Progenitor cell of endocrine pancreas (in vitro differentiated cells): Measurements from ENCODE around the gene CFAP221. TPM values are rescaled to one million over a fixed set of nuclear protein-coding genes. Genes with fewer than 3 reads are reported as not detected.

ENCODE experiments used
- DNase-seq: peaks from one replicate; pipeline ENCODE4 v3.0.0; 2021; ENCODE audit warnings: low spot score; ENCODE audit not compliant: unreplicated experiment
- H3K27ac Mint-ChIP-seq: 2 replicates; pipeline ENCODE4 v1.8.0; 2021; ENCODE audit warnings: mild to moderate bottlenecking, moderate library complexity, mixed read lengths
- H3K27me3 Mint-ChIP-seq: 2 replicates; pipeline ENCODE4 v1.8.0; 2021; ENCODE audit warnings: mixed read lengths
- H3K36me3 Mint-ChIP-seq: 2 replicates; pipeline ENCODE4 v1.8.0; 2022; ENCODE audit warnings: mixed read lengths; ENCODE audit not compliant: insufficient read depth
- H3K4me1 Mint-ChIP-seq: 2 replicates; pipeline ENCODE4 v1.8.0; 2021; ENCODE audit warnings: low read depth, mixed read lengths
- H3K4me3 Mint-ChIP-seq: 2 replicates; pipeline ENCODE4 v1.8.0; 2021; ENCODE audit warnings: low read depth, mild to moderate bottlenecking, moderate library complexity, mixed read lengths
- H3K9me3 Mint-ChIP-seq: 2 replicates; pipeline ENCODE4 v1.8.0; 2021; ENCODE audit warnings: low read depth, mixed read lengths
- CTCF ChIP-seq: fragments of 200-600 bp; sonication (generic); IDR thresholded peaks from one replicate; pipeline ENCODE4 v1.5.0; 2021; ENCODE audit warnings: antibody characterized with exemption, mild to moderate bottlenecking; ENCODE audit not compliant: unreplicated experiment
- total RNA-seq: library from RNA; stranded (reverse); gene quantifications from 2 replicates; pipeline ENCODE4 v1.2.1, GENCODE V29; 2021

Gene CFAP221
- total RNA-seq, 1 donor from 2014 or later = 33.0 TPM

GRCh38 chr2:119701352-119701751 lies 157.1 kb downstream of the CFAP221 start:
- Mint-ChIP-seq H3K9me3 (no peaks in the 10 kb centered on the region), H3K4me1 (peaks cover 5% of the 10 kb centered on the region), H3K4me3 (no peak overlapping the region), H3K27ac (peak overlapping the region; percentile 70), H3K36me3 (peaks cover 2% of the 10 kb centered on the region), H3K27me3 (peaks cover 24% of the 10 kb centered on the region)
- TF ChIP-seq CTCF = no peak
- no peak for DNase-seq

GRCh38 chr2:119702203-119702917 lies 158.1 kb downstream of the CFAP221 start:
- H3K4me3 Mint-ChIP-seq = no peak overlapping the region
- no peak for DNase-seq
- TF ChIP-seq CTCF = no peak
- peaks cover 24% of the 10 kb centered on the region for H3K27me3 Mint-ChIP-seq
- H3K4me1 Mint-ChIP-seq = peaks cover 5% of the 10 kb centered on the region
- no peak overlapping the region for H3K27ac Mint-ChIP-seq
- H3K36me3 Mint-ChIP-seq = peaks cover 2% of the 10 kb centered on the region
- H3K9me3 Mint-ChIP-seq = no peaks in the 10 kb centered on the region

- peak; percentile 79 for DNase-seq
- Mint-ChIP-seq H3K4me3 (no peak overlapping the region), H3K9me3 (no peaks in the 10 kb centered on the region), H3K27ac (no peak overlapping the region), H3K27me3 (peaks cover 21% of the 10 kb centered on the region), H3K36me3 (peaks cover 2% of the 10 kb centered on the region), H3K4me1 (peaks cover 5% of the 10 kb centered on the region)
- peak; percentile 99 for TF ChIP-seq CTCF
These were observed 158.7 kb downstream of the CFAP221 start for GRCh38 chr2:119702918-119703401.

- Mint-ChIP-seq H3K27ac (no peak overlapping the region), H3K4me1 (peaks cover 5% of the 10 kb centered on the region), H3K36me3 (peaks cover 2% of the 10 kb centered on the region), H3K9me3 (no peaks in the 10 kb centered on the region), H3K4me3 (no peak overlapping the region), H3K27me3 (peaks cover 21% of the 10 kb centered on the region)
- DNase-seq = no peak
- TF ChIP-seq CTCF = no peak
These were observed 159.3 kb downstream of the CFAP221 start for GRCh38 chr2:119703526-119703925.

- Mint-ChIP-seq H3K9me3 (no peaks in the 10 kb centered on the region), H3K27me3 (peaks cover 18% of the 10 kb centered on the region), H3K27ac (no peak overlapping the region), H3K36me3 (peaks cover 2% of the 10 kb centered on the region), H3K4me1 (peaks cover 5% of the 10 kb centered on the region), H3K4me3 (no peak overlapping the region)
- no peak for DNase-seq
- no peak for TF ChIP-seq CTCF
These were observed 160.4 kb downstream of the CFAP221 start for GRCh38 chr2:119704670-119705120.
